ENCODE data around the gene SRL.

DNA sequence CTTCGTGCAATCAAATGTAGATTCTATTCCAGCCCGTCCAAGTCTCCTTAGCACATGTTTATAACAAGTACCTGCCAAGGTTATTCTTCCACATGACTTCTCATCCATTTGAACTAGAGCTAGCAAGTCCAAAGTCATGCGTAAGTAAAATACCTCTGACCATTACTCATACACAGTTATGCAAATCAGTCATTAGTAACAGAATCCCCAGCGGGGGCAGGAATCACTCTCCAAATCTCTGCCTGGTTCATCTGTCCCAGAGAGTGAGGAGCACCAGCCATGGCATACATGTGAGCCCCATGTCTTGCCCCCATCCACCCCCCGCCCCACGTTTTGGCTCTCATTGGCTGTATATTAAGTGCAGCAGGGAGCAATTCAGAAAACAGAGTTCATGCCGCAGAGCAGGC is 27.7 kb downstream of the SRL start:
- no peak for TF ChIP-seq GATA2 (IDR thresholded peaks at IDR 0.05; ENCODE audit: low read depth, low read length)
- no peak for TF ChIP-seq GATA3 (IDR thresholded peaks at IDR 0.05; ENCODE audit: low read depth, low read length)

All from SH-SY5Y (cell line).